ENCODE data around the gene IRF1. TPM values are rescaled to one million over a fixed set of nuclear protein-coding genes. Genes with fewer than 3 reads are reported as not detected.
A peak's percentile ranks its signal among the peaks of the same experiment; 100 is the strongest.

Gene IRF1
- total RNA-seq, 5 donors from 2014 or later (not counting 1 experiment from before 2014, with no cell fraction given): 167 to 859 (median 252) TPM

DNA sequence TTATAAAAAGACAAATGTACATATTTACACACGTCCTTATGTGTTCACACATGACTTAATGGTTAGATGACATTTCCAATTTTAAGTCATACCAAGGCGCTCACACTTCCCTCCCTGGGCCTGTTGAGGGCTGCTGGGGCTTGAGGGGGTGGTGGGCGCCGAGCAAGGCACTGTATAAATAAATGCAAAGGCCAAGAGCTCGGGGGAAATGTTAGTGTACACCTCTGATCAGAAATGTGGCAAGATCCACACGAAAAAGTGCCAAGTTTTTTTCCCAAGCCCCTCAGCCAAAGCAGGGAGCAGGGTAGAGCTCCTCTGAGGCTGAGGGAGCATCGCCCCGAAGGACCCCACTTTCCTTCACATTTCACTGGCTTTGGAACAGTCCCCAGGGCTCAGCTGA, 7.5 kb downstream of the IRF1 start:
- H3K9me3 ChIP-seq: no peaks in the 10 kb centered on the region
- ATAC-seq (replicated peaks in 1 of 4) (no peak), DNase-seq (peak in 3 of 35 experiments; percentile 14 to 25 (median 17))
- POLR2A ChIA-PET: interaction anchor here (0.7 to 1.0 kb wide), 6 partner anchors 11 to 1105 kb away, joined by 3 to 14 read pairs (median 4); no protein-coding TSS in a partner anchor
- H3K4me1 Mint-ChIP-seq: peaks cover 82 to 88% (median 88%) of the 10 kb centered on the region in 3 donors
- H3K27me3 Mint-ChIP-seq: no peaks in the 10 kb centered on the region
- no peaks in the 10 kb centered on the region for H3K27me3 ChIP-seq (replicated peaks in 1 of 2; ENCODE audit: control insufficient read depth in 2 of 2, extremely low read depth in 1 of 2, insufficient read depth in 2 of 2, low read length in 1 of 2)
- 55% methylated on average over 2 of the region's 8 CpGs for WGBS (ENCODE audit: insufficient coverage)
- CTCF ChIA-PET: interaction anchor here in 1 of 2 donors (1.0 kb wide), 1 partner anchor 56 kb away, joined by 3 read pairs; no protein-coding TSS in a partner anchor
- peak overlapping the region; percentile 40 for H3K27ac ChIP-seq (ENCODE audit: low read length)
- H3K4me3 Mint-ChIP-seq: no peak overlapping the region
- H3K9me3 Mint-ChIP-seq: no peaks in the 10 kb centered on the region
- H3K36me3 ChIP-seq (ENCODE audit: control insufficient read depth in 2 of 2, extremely low read depth in 1 of 2, insufficient read depth in 1 of 2, low read length in 1 of 2): peaks cover 13 to 70% of the 10 kb centered on the region in 2 donors
- peaks cover 51% of the 10 kb centered on the region for H3K36me3 Mint-ChIP-seq
- peaks cover 23 to 94% of the 10 kb centered on the region in 2 experiments for H3K4me1 ChIP-seq (ENCODE audit: control insufficient read depth in 1 of 2, extremely low read depth in 1 of 2, insufficient read depth in 2 of 2, low read length in 2 of 2)
- H3K4me3 ChIP-seq (ENCODE audit: control insufficient read depth in 1 of 2, extremely low read depth in 1 of 2, low read length in 1 of 2): no peak overlapping the region
- H3K27ac Mint-ChIP-seq: peak overlapping the region; percentile 83 to 96

DNA sequence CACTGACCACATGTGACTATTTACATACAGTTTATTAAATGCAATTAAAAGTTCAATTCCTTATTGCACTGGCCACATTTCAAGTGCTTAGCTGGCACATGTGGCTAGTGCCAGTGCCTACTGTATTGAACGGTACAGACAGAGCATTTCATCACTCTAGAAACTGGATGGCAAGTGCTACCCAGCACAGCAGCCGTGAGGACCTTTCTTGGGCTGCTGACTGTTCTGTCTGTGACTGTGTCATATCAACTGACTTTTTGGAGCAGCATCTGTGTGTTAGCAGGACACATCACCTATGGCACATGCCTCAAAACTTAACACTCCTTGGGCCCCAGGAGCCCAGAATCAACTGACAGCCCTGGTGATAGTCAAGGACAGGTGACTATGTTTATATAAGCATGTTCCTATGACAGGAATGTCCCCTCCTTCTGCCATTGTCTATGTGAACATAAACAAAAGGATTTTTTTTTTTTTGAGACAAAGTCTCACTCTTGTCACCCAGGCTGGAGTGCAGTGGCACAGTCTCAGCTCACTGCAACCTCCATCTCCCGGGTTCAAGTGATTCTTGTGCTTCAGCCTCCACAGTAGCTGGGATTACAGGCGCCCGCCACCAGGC, 8.9 kb downstream of the IRF1 start:
- Histone ChIP-seq H3K4me3 (ENCODE audit: control insufficient read depth in 1 of 2, extremely low read depth in 1 of 2, low read length in 1 of 2) (no peak overlapping the region), H3K27me3 (replicated peaks in 1 of 2; ENCODE audit: control insufficient read depth in 2 of 2, extremely low read depth in 1 of 2, insufficient read depth in 2 of 2, low read length in 1 of 2) (no peaks in the 10 kb centered on the region), H3K9me3 (no peaks in the 10 kb centered on the region), H3K27ac (ENCODE audit: low read length) (peak overlapping the region; percentile 44), H3K36me3 (ENCODE audit: control insufficient read depth in 2 of 2, extremely low read depth in 1 of 2, insufficient read depth in 1 of 2, low read length in 1 of 2) (peaks cover 8 to 56% of the 10 kb centered on the region in 2 donors), H3K4me1 (ENCODE audit: control insufficient read depth in 1 of 2, extremely low read depth in 1 of 2, insufficient read depth in 2 of 2, low read length in 2 of 2) (peaks cover 12 to 94% of the 10 kb centered on the region in 2 experiments)
- peak in 2 of 4 experiments; percentile 12 to 14 for ATAC-seq (replicated peaks in 1 of 4)
- peaks cover 41% of the 10 kb centered on the region for H3K36me3 Mint-ChIP-seq
- no peaks in the 10 kb centered on the region for H3K27me3 Mint-ChIP-seq
- H3K9me3 Mint-ChIP-seq: no peaks in the 10 kb centered on the region
- H3K4me1 Mint-ChIP-seq: peaks cover 82 to 88% (median 88%) of the 10 kb centered on the region in 3 donors
- CTCF ChIA-PET: interaction anchor here in 1 of 2 donors (0.7 to 1.6 kb wide), 3 partner anchors 14 to 95 kb away, joined by 3 to 6 read pairs (median 3); no protein-coding TSS in a partner anchor
- no peak overlapping the region for H3K4me3 Mint-ChIP-seq
- WGBS (ENCODE audit: insufficient coverage): 80% methylated on average over 1 of the region's 5 CpGs
- POLR2A ChIA-PET: interaction anchor here (0.7 to 6.4 kb wide), 12 partner anchors 8 to 569 kb away, joined by 4 to 133 read pairs (median 14); partner anchors contain the start of gene IRF1 (in 2 of the 2)
- DNase-seq: peak in 7 of 35 experiments; percentile 5 to 57 (median 41)
- peak overlapping the region; percentile 83 to 87 for H3K27ac Mint-ChIP-seq

DNA sequence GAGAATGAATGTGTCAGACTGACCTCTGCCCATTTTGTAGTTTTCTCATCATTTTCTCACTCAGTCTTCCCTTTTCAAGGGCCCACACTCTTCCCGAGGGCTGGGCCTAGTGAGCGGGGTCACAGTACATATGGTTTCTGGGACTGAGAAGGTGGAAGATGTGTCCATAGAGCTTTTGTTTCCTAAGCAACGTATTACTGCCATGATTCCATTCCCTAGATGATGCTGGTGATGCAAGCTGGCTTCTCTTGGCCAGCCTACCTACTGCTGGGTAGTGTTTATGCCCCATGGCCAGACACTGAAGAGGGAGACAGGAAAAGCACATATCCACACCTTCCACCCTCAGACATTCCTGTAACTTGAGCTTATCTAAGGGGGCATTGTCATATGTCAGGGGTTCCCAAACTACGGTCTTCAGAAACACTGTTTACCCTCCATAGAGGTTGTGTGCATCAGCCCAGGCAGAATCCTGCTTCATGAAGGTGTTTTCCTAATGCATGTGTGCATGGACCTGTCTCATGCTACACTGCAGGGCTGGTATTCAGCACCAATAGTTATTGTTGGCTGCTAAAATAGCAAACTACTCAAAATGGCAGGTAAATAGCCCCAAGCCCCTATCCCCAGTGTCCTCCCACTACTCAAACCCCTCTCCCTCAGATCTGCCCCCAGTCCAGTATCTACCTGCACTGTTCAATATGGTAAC, 9.5 kb downstream of the IRF1 start:
- DNase-seq (peak in 4 of 35 experiments; percentile 13 to 46 (median 34)), ATAC-seq (replicated peaks in 1 of 4) (peak in 1 of 4 experiments; percentile 4)
- H3K27me3 Mint-ChIP-seq: no peaks in the 10 kb centered on the region
- Histone ChIP-seq H3K4me1 (ENCODE audit: control insufficient read depth in 1 of 2, extremely low read depth in 1 of 2, insufficient read depth in 2 of 2, low read length in 2 of 2) (peaks cover 7 to 94% of the 10 kb centered on the region in 2 experiments), H3K9me3 (no peaks in the 10 kb centered on the region), H3K27me3 (replicated peaks in 1 of 2; ENCODE audit: control insufficient read depth in 2 of 2, extremely low read depth in 1 of 2, insufficient read depth in 2 of 2, low read length in 1 of 2) (no peaks in the 10 kb centered on the region), H3K27ac (ENCODE audit: low read length) (peak overlapping the region; percentile 44), H3K4me3 (ENCODE audit: control insufficient read depth in 1 of 2, extremely low read depth in 1 of 2, low read length in 1 of 2) (no peak overlapping the region), H3K36me3 (ENCODE audit: control insufficient read depth in 2 of 2, extremely low read depth in 1 of 2, insufficient read depth in 1 of 2, low read length in 1 of 2) (peaks cover 8 to 52% of the 10 kb centered on the region in 2 donors)
- peaks cover 82 to 87% (median 86%) of the 10 kb centered on the region in 3 donors for H3K4me1 Mint-ChIP-seq
- ChIA-PET POLR2A (interaction anchor here (0.6 to 6.4 kb wide), 18 partner anchors 8 to 86 kb away, joined by 3 to 133 read pairs (median 11); partner anchors contain the start of gene IRF1 (in 2 of the 2)), CTCF (interaction anchor here in 1 of 2 donors (0.7 to 2.6 kb wide), 6 partner anchors 14 to 568 kb away, joined by 3 to 9 read pairs (median 4); no protein-coding TSS in a partner anchor)
- no peaks in the 10 kb centered on the region for H3K9me3 Mint-ChIP-seq
- peak overlapping the region; percentile 83 to 87 for H3K27ac Mint-ChIP-seq
- no CpG with 5 or more reads among the region's 4 CpGs for WGBS (ENCODE audit: insufficient coverage)
- H3K36me3 Mint-ChIP-seq: peaks cover 35% of the 10 kb centered on the region
- peak overlapping the region in 1 of 3 donors; percentile 11 for H3K4me3 Mint-ChIP-seq

DNA sequence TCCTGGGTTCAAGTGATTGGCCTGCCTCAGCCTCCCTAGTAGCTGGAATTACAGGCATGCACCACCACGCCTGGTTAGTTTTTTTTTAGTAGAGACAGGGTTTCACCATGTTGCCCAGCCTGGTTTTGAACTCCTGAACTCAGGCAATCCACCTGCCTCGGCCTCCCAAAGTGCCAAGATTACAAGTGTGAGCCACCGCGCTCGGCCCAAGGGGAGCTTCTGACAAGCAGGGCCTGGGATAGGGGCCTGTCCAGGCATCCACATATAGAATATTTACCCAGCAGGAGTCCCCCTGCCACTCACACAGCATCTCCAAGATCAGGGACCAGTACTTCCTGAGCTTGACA, 10.1 kb downstream of the IRF1 start:
- Histone ChIP-seq H3K36me3 (ENCODE audit: control insufficient read depth in 2 of 2, extremely low read depth in 1 of 2, insufficient read depth in 1 of 2, low read length in 1 of 2) (peaks cover 8 to 46% of the 10 kb centered on the region in 2 donors), H3K27ac (ENCODE audit: low read length) (peak overlapping the region; percentile 44), H3K4me3 (ENCODE audit: control insufficient read depth in 1 of 2, extremely low read depth in 1 of 2, low read length in 1 of 2) (no peak overlapping the region), H3K27me3 (replicated peaks in 1 of 2; ENCODE audit: control insufficient read depth in 2 of 2, extremely low read depth in 1 of 2, insufficient read depth in 2 of 2, low read length in 1 of 2) (no peaks in the 10 kb centered on the region), H3K9me3 (no peaks in the 10 kb centered on the region), H3K4me1 (ENCODE audit: control insufficient read depth in 1 of 2, extremely low read depth in 1 of 2, insufficient read depth in 2 of 2, low read length in 2 of 2) (peaks cover 3 to 94% of the 10 kb centered on the region in 2 experiments)
- CTCF ChIA-PET: interaction anchor here (0.6 to 2.6 kb wide), 10 partner anchors 10 to 568 kb away, joined by 3 to 9 read pairs (median 3); no protein-coding TSS in a partner anchor
- peak in 3 of 35 experiments; percentile 12 to 29 (median 26) for DNase-seq
- no peak for ATAC-seq (replicated peaks in 1 of 4)
- Mint-ChIP-seq H3K4me1 (peaks cover 82 to 87% (median 85%) of the 10 kb centered on the region in 3 donors), H3K9me3 (no peaks in the 10 kb centered on the region), H3K27me3 (no peaks in the 10 kb centered on the region), H3K36me3 (peaks cover 32% of the 10 kb centered on the region), H3K27ac (peak overlapping the region; percentile 83 to 87), H3K4me3 (peak overlapping the region in 1 of 3 donors; percentile 11)
- 83% methylated on average over 1 of the region's 5 CpGs for WGBS (ENCODE audit: insufficient coverage)
- POLR2A ChIA-PET: interaction anchor here (0.6 to 6.4 kb wide), 22 partner anchors 9 to 91 kb away, joined by 3 to 133 read pairs (median 9); partner anchors contain the start of gene IRF1 (in 2 of the 2)

DNA sequence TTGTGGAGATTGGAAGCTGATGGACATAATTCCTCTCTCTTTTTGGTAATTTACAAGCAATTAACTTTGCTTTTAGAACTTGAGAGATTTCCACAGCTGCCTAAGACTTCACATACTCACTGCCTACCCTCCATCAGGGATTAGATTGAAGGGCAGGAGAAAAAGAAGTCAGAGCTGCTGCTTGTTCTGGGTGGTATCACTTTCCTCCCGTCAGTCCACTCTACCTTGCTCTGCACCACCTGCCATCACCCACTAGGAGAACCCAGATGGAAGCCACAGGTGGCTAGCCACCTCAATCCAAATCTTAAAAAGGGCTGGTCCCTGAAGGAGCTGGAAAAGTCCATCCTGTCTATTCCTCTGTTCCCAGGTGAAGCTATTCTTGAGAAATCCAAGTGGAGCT, 10.5 kb downstream of the IRF1 start:
- CTCF ChIA-PET: interaction anchor here (0.6 to 2.6 kb wide), 18 partner anchors 9 to 567 kb away, joined by 3 to 9 read pairs (median 3); no protein-coding TSS in a partner anchor
- Histone ChIP-seq H3K27ac (ENCODE audit: low read length) (peak overlapping the region; percentile 43), H3K9me3 (no peaks in the 10 kb centered on the region), H3K4me3 (ENCODE audit: control insufficient read depth in 1 of 2, extremely low read depth in 1 of 2, low read length in 1 of 2) (no peak overlapping the region), H3K27me3 (replicated peaks in 1 of 2; ENCODE audit: control insufficient read depth in 2 of 2, extremely low read depth in 1 of 2, insufficient read depth in 2 of 2, low read length in 1 of 2) (no peaks in the 10 kb centered on the region), H3K36me3 (ENCODE audit: control insufficient read depth in 2 of 2, extremely low read depth in 1 of 2, insufficient read depth in 1 of 2, low read length in 1 of 2) (peaks cover 8 to 42% of the 10 kb centered on the region in 2 donors), H3K4me1 (ENCODE audit: control insufficient read depth in 1 of 2, extremely low read depth in 1 of 2, insufficient read depth in 2 of 2, low read length in 2 of 2) (peaks cover 3 to 94% of the 10 kb centered on the region in 2 experiments)
- ATAC-seq (replicated peaks in 1 of 4) (no peak), DNase-seq (peak in 4 of 35 experiments; percentile 38 to 55 (median 46))
- Mint-ChIP-seq H3K36me3 (peaks cover 29% of the 10 kb centered on the region), H3K27me3 (no peaks in the 10 kb centered on the region), H3K9me3 (no peaks in the 10 kb centered on the region), H3K27ac (peak overlapping the region; percentile 83 to 87), H3K4me3 (no peak overlapping the region), H3K4me1 (peaks cover 81 to 86% (median 83%) of the 10 kb centered on the region in 3 donors)
- POLR2A ChIA-PET: interaction anchor here (0.6 to 6.4 kb wide), 29 partner anchors 8 to 1649 kb away, joined by 3 to 133 read pairs (median 8); partner anchors contain the start of gene IRF1 (in 2 of the 2)
- WGBS (ENCODE audit: insufficient coverage): no CpG with 5 or more reads among the region's 1 CpG

Measured in T-cell (primary cell).